Activated CD8-positive, alpha-beta memory T cell treated with anti-CD3 and anti-CD28 coated beads for 4 hours (primary cell): ENCODE results near the gene ASTN2.
"Not testable (repeated sequence)": the region's sequence is repeated elsewhere in the genome, so short reads cannot be mapped to it uniquely, and the experiment has no call there.

Source experiments
- DNase-seq, 2 donors: peaks; one replicate each; pipeline ENCODE4 v3.0.0-alpha.2; 2020; ENCODE audit warnings: low read depth in 2 of 2

ASTN2 gene

DNA sequence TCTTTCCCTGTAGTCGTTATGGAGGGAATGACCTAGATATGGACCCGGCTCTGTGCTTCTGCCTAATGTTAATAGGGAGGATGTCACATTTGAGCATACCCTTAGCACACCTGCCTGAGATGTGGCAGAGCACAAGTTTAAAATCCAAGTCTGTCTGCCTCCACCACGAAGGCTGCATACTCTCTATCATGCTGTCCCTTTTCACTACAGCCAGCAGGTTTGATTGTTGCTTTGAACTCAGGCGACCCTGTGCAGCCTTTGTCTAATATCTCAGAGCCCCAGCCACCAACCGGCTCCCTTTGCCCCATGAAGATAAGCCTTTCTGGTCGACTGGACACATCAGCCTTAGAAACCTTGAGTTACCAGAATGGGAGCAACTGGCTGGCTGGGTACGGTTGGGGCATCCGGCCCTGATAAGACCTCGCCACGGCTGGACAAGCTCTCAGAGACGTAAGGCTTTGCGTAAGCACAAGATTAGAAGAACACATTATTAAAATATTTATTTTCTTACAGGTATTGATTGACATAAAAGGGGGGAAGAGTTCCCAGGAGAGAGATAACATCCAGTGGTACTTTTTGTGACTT is 949.8 kb downstream of the ASTN2 start:
- no peak for DNase-seq

DNA sequence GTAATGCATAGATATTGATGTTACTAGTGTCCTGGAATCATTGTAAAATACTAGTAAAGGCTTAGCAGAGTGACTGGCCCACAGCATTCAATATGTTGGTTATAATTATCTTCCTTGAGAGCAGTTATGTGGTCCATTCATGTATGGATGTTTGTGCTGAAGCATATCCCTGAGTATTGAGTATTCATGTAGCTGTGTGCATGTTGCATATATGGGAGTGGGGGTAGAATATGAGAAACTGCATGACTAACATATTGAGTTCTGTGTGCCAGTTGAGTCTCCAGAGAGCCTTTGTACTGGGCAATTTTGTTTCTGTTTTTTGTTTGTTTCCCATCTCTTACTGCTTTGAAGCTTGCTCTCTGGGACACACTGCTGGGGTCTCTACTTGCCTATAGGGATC is 950.4 kb downstream of the ASTN2 start:
- no peak for DNase-seq

DNA sequence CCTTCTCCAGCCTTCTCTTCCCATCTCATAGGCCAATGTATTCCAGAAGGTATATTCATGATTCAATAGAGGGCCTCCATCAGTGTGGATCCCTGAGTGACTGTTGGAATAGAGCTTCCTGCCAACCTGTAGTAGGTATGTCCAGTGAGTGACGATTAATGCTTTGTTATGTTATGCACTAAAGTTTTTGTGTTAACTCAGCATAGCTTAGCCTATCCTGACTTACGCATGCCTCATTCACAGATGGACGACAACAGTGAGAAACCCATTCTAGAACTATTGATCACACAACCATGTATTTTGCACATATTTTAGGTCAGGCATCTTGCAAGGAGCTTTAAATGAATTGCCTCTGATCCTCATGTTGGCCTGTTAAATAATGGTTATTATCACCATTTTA is 953.2 kb downstream of the ASTN2 start:
- no peak for DNase-seq

DNA sequence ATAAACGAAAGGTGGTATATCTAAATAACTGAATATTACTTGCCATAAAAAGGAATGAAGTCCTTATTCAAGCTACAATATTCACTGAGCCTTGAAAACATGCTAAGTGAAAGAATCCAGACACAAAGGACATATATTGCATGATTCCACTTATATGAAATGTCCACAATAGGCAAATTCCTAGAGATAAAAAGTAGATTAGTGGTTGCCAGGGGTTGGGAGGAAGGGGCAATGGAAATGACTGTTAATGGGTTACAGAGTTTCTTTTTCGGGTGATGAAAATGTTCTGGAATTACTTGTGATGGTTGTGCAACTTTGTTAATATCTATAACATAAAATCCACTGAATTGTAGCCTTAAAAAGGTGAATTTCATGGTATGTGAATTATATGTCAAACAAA is 954.8 kb downstream of the ASTN2 start:
- no peak for DNase-seq

DNA sequence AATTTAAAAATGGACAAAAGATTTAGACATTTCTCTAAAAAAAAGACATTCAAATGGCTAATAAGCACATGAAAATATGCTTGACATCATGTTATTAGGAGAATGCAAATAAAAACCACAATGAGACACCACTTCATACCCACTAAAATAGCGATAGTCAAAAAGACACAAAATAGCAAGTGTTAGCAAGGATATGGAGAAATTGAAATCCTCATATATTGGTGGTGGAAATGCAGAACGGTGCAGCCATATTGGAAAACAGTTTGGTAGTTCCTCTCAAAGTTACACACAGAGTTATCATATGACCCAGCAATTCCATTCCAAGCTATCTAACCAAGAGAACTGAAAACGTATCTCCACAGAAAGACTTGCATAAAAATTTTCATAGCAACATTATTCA is 955.3 kb downstream of the ASTN2 start:
- DNase-seq = no peak

DNA sequence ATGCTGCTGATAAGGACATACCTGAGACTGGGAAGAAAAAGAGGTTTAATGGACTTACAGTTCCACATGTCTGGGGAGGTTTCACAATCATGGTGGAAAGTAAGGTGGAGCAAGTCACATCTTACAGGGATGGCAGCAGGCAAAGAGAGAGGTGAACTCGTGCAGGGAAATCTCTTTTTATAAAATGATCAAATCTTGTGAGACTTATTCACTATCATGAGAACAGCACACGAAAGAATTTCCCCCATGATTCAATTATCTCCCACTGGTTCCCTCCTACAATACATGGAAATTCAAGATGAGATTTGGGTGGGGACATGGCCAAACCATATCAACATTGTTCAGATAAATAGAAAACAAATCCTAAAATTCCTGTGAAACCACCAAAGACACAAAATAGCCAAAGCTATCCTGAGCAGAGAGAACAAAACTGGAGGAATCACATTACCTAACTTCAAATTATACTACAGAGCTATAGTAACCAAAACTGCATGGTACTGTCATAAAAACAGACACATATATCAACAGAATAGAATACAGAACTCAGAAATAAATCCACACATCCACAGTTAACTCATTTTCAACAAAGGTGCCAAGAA is 958.3 kb downstream of the ASTN2 start:
- no peak for DNase-seq

DNA sequence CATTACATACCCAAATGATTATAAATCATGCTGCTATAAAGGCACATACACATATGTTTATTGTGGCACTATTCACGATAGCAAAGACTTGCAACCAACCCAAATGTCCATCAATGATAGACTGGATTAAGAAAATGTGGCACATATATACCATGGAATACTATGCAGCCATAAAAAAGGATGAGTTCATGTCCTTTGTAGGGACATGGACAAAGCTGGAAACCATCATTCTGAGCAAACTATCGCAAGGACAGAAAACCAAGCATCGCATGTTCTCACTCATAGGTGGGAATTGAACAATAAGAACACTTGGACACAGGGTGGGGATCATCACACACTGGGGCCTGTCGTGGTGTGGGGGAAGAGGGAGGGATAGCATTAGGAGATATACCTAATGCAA is 960.3 kb downstream of the ASTN2 start:
- DNase-seq = not testable (repeated sequence)

DNA sequence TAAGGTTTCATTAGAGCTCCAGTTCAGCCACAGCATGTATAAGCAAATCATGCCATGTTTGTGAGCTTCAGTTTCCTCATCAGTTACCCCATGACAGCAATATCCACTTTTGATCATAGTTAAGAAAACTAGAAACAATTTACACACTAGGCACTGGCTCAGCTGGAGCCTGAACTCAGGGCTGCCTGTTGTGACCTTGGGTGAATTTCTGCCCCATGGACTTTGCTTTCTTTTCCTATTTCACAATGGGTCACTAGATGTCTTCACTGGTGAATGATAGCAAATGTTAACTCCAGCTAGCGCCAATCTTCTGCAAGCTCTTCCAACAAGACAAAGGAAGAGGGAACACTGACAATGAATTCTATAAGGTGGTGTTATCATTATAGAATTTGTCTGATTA is 961.1 kb downstream of the ASTN2 start:
- no peak for DNase-seq

DNA sequence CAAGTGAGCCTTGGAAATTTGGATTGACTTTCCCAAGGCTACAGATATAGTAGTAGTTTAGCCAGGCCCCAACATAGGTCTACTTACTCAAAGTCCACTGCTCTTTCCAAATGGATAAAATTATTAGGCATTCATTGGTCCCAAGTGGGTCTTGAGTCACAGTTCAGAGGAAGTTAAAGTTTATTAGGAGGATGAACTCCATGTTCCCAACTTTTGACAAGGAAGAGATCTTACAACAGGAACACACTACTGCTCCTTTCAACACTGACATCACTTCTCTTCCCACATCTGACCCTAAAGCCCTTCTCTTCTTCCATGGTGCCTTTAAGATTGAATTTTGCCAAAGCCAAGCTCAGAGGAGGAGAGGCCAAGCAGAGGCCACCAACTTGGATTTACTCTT is 962.2 kb downstream of the ASTN2 start:
- DNase-seq = no peak

DNA sequence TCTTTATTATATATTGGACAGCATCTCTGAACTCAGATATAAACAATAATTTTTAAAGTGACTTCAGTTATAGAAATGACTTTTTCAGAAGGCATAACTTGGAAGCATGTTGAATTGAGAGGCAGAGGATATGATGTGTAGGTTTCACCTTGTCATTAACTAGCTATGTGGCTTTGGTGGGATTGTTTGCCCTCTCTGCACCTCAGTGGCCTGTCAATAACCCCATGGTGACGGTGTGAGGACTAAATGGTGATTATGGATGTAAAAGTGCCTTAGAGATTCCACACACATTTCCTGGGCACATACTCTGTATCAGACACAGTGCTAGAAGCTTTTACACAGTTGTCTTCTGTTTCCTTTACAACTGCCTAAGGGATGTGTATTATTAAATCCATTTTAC is 962.6 kb downstream of the ASTN2 start:
- no peak for DNase-seq

DNA sequence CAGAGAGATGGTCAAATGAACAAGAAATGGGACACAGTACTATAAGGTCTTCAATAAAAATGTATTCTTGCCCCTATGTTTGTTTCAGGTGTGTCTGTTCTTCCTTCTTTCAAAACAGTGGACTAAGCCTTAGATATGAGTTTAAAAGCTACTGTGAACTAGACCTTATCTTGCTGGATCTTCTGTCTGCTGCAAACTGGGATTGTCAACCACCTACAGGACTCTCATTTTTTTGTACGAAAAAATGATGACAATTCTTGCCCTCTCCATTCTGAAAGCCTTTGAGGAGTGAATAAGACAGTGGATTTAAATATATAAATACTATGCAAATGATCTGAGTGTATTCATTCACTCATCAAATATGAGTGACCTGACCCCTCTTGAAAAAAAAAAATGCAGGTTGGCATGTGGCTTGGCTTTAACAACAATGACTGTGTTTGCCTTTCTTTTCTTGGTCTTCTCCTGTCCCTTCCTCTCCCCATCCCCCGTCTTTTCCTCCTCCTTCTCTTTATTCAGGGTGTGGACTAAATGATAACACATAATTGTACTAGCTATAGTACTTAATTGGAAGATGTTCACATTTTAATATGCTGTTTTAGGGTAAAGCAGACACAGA is 963.2 kb downstream of the ASTN2 start:
- no peak for DNase-seq

DNA sequence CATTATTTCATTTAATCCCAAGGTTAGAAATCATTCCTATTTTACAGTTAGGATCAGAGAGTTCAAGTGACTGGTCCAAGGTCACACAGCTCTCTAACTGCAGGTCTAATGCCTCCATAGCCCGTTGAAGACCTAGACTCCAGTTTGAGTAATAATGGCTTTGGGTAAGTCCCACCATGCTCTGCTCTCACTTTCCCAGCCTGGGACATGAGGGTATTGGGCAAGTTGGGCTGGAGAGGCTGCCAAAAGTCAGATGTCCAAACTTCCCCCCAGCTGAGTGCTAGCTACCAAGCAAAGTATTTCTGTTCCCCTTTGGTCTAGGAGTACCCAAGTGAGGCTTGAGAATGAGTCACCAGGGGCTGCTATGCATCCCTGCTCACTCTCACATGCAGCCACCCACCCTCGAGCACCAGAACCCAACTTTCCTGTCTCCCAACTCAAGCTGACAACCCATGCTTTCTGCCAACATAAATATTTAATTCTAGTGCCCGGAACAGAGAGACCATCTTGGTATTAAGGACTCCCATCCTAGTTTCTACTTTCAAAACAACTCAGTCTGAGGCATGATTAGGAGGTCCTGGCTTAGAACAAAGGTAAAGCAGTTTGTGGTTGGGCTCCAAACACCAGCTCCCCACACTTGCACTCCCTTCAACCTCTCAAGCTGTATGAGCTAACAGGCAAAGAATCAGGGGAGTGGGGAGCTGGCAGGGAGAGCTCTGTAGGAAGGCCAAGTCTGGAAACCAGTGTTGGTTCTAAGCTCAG is 964.3 kb downstream of the ASTN2 start:
- no peak for DNase-seq

DNA sequence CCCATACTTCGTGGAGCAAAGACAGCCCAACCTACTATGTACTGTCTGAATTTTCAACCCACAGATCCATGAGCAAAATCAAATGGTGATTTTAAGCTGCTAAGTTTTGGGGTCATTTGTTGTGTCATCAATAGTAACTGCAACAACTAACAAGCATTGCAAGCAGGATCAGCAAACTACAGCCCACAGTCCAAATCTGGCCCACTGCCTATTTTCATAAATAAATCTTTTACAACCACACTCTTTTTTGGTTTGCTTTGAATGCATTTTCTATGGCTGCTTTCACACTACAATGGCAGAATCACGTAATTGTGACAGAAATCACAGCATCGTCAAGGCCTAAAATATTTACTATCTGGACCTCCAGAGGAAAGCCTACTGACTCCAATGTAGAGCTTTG is 964.9 kb downstream of the ASTN2 start:
- no peak for DNase-seq

DNA sequence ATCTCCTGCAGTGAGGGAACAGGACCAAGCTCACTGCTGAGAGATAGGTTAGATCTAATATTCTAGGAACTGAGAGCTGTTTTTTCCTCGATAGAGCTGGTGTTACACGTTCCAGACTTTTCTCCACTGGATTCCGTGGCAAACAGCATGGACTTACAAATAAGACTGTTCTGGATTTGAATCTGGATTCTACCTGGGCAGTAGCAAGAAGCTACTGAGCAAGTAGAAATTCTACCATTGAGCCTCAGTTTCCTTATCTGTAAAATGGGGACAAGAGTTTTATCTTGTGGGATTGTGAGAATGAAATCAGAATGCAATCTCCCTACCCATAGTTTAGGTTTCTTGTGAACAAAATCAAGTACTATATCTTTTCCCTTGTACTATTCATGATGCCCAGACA is 966.4 kb downstream of the ASTN2 start:
- DNase-seq = no peak

DNA sequence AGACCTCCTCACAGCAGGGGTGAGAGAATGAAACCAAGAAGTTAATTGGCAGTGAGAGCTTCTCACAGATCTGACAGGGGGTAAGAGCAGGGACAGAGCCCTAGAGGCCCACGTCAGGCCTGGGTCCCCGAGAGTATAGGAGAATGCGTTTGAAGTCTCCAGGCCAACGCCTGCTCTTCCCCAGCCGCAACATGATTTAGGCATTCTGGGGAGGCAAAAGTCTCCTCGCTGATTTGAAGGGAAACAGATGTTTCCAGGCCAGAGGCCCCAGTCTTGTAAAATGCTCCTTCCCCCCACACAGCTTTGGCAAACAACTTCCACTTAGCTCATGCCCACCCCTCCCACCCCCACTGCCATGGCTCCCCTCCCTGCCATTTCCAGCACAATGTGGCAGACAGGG is 966.9 kb downstream of the ASTN2 start:
- no peak for DNase-seq

DNA sequence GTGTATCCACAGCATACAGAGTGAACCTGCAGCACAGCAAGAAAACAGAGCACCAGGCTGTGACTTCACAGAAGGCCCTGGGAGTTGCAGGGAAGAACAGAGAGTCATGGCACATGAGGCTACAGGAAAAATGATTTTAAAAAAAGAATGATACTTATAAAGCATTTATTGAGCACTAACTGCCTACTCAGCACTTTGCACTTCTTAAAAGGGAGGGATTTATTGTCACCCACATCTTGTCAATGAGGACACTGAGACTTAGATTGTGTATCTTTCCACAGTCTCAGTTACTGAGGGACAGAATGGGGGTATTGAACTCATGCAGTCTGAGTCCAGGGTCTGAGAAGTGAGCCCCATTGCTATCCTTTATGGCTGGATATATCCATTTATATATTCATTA is 972.3 kb downstream of the ASTN2 start:
- no peak for DNase-seq

DNA sequence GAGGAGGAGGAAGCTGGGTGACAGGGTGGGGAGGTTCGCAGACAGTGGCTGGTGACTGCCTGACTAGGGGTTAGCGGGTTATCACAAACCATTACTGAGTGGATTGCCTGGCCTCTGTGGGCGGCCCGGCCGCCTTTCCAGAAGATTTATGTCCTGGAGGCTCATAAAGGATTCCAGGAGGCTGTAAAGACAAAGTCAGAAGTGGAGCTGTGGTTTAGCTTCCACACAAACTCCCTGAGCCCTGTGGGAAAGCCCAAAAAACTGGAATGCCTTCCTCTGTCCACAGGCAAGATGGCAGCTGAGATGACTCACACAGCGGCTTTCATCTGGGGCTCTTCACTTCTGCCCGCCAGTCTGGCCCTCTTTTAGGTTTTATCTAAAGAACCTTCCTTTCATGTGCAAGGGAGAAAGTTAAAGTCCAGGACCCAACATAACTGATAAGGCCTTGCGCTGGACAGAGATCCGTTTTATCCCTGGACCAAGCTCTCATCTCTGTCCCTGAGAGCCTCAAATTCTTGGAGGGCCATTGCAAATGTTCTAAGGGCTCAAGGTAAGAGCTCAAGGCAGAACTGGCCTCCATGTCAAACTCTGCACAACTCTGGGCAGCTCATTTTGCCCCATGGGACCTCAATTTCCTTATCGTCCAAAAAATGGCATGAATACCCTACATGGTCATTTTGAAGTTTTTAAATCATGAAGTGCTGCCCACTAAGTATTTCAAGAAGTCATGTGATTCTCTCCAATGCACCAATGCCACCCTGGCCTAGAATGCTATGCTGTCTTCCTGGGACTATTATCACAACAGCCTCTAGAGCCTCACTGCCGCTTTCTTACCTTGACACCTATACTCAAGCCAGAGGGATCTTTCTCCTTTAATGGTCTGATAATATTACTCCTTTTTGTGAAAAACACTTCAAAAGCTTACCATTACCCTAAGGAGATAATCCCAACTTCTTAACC is 977.2 kb downstream of the ASTN2 start:
- no peak for DNase-seq

DNA sequence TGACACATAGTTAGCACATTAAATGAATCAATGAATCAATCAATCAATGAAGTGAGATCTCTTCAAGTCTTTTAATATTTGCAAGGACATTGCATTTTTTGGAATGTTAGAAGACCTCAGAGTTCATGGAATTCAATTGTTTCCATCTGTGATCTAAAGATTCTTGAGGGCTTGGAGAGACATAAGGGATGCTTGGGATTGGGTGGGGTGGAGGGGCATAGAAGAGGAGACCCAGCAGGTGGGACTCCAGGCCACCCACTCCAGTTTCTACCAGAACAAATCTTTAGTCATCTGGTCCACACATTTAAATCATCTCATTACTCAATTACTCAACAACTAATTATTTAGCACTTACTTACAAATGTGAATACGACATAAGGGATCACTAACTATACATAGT is 978.7 kb downstream of the ASTN2 start:
- no peak for DNase-seq

DNA sequence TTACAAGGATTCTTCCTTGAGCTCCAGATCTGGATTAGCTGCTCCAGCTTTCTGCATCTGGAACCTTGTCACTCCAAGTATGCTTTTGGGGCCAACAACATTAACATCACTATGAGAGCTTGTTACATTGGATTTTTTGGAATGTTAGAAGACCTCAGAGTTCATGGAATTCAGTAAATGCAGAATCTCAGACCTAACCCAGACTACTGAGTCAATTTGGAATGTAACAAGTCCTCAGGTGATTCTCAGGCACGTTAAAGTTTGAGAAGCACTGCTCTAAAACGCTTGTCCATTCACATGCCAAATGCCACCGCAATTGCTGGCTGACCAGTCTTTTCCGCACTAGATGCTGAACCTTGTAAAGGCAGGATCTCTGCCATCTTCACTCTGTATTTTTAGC is 979.2 kb downstream of the ASTN2 start:
- no peak for DNase-seq

DNA sequence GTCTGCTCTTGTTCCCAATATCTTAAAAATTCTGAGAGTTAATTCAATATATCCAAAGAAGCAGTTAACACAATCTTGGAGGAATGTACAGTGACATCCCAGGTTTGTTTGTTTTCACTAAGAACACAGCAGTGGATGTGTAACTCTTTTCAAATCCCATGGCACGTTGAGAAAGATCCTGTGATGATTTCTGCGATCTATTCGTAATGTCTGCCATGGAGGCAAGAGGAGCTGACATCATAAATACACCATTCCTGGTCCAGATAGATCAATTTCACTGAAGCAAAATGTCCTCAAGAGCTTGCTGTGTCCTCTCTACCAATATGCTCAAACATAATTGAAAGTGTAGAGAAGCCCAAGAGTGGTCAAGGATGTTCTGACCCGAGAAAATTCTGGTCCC is 980.5 kb downstream of the ASTN2 start:
- DNase-seq = no peak

DNA sequence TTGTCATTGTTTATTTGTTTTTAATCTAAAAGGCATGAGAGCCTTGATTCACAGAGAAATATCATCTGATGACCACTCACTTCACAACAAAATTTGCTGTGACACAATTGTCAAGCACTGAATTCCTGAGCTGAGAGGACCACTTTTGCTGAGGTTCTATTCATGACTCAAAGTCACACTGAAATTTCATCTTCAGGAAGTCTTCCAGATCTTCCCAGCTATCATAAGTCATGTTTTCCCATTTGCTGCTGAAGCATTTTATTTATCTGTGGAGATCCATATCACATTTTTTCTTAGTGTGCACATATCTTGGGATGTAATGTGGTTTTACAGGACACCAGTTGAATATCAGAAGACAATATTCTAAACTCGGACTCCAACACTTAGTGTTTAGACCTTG is 982.8 kb downstream of the ASTN2 start:
- DNase-seq = no peak

DNA sequence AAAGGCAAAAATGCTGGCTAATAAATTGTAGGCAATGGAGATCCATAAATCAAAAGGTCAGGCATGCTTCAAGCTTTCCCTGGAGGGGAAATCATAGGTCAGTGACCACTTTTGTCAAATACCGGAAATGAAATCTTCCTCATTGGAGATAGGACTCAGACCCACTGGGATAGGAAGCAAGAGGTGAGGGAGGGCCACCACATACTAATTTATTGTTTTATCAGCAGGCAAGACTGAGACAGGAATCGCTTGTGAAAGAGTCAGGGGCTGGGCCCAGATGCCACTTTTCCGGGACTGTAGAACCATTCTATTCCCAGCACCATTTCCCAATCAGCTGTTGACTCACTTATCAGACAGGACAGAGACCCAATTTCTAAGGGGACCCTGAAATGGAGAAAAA is 984.0 kb downstream of the ASTN2 start:
- DNase-seq = no peak
